T-helper 1 cell treated with Interleukin-12 subunit alpha and Interleukin-12 subunit beta and Interleukin-4 antibody, amounts not matched to agents 30 μg/mL and 1 μg/mL, for 36 hours (primary cell): ENCODE measurements around the gene ADCY2.

Experiments used
- H3K27ac Mint-ChIP-seq: one replicate; pipeline ENCODE4 v1.8.0; 2021; ENCODE audit warnings: mild to moderate bottlenecking, mixed read lengths
- H3K27me3 Mint-ChIP-seq: one replicate; pipeline ENCODE4 v1.8.0; 2021; ENCODE audit warnings: low read depth, mixed read lengths
- H3K36me3 Mint-ChIP-seq: one replicate; pipeline ENCODE4 v1.8.0; 2021; ENCODE audit warnings: low read depth, mixed read lengths
- H3K4me1 Mint-ChIP-seq: one replicate; pipeline ENCODE4 v1.8.0; 2021; ENCODE audit warnings: low read depth, mixed read lengths
- H3K4me3 Mint-ChIP-seq: one replicate; pipeline ENCODE4 v1.8.0; 2021; ENCODE audit warnings: mild to moderate bottlenecking, moderate library complexity, mixed read lengths
- H3K9me3 Mint-ChIP-seq: one replicate; pipeline ENCODE4 v1.8.0; 2021; ENCODE audit warnings: mixed read lengths

Gene ADCY2

DNA sequence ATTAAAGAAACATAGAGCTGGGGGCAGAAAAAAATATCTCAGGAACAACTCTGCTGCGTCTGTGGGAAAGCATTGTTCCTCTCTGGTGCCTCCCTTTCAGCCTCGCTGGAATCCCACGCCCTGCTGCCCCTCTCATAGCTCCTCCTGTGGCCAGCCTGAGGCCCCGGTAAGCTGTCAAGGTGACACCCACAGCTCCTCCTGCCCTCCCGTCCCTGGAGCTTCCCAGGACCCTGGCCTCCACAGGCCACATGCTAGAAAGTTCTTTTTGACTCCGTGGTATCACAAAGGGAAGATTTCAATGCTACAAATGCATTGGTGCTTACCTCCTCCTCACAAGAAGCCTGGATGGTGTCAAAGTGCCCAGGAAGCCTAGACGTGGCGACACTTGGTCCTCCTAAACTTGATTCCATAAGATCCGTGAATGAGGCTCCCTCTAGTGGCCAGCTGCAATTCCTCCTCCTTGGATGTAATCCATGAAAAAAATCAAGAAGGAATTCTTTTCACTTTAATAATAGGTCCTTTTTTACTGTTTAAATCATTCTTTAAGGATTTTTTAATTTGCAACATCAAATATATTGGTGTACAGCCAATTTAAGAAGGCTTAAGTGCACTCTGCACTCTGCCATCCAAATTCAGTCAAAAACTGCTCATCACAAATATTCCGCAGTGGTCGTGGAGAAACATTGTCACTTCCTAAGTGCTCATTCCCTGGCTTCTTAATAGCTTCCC, 350.1 kb downstream of the ADCY2 start:
- no peaks in the 10 kb centered on the region for H3K9me3 Mint-ChIP-seq
- H3K36me3 Mint-ChIP-seq: no peaks in the 10 kb centered on the region
- H3K27me3 Mint-ChIP-seq: no peaks in the 10 kb centered on the region
- no peaks in the 10 kb centered on the region for H3K4me1 Mint-ChIP-seq
- H3K4me3 Mint-ChIP-seq: no peak overlapping the region
- H3K27ac Mint-ChIP-seq: no peak overlapping the region

DNA sequence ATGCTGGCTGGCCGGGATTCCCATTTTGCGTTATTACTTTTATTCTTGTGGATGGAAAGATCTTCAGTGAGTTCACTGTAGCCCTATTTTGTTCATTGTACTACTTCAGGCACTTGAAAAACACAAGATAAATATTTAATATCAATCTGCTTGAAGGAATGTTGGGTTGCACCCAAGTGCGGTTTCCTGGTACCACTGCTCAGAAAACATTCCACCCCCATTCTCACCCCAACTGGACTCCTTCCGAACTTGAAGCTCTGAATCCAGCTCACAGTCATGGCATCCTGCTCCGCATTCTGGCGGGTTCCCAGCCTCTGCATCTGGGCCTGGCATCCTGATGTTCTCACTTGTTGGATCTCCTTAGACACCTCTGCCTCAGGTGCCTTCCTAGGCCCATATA, 351.8 kb downstream of the ADCY2 start:
- no peak overlapping the region for H3K27ac Mint-ChIP-seq
- no peak overlapping the region for H3K4me3 Mint-ChIP-seq
- no peaks in the 10 kb centered on the region for H3K9me3 Mint-ChIP-seq
- H3K36me3 Mint-ChIP-seq: no peaks in the 10 kb centered on the region
- H3K27me3 Mint-ChIP-seq: no peaks in the 10 kb centered on the region
- no peaks in the 10 kb centered on the region for H3K4me1 Mint-ChIP-seq

DNA sequence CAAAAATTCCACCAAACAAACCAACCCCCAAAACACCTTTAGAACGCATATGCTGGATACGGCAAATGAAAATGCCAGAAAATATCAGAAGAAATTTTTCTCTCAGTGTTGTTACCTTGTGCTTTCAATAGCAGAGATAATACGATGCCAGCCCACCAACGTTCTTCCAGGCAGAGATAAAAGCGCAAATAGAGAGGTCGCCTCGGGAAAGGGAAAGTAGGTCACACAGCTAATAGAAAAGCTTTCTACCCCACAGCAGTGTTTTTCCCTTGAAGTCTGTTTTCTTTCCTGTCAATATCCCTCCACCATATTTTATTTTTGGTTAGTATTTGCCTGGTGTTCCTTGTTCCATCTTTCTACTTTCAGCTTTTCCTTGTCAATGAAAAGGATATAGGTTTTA, 353.7 kb downstream of the ADCY2 start:
- no peak overlapping the region for H3K27ac Mint-ChIP-seq
- no peaks in the 10 kb centered on the region for H3K9me3 Mint-ChIP-seq
- no peak overlapping the region for H3K4me3 Mint-ChIP-seq
- H3K27me3 Mint-ChIP-seq: peaks cover 7% of the 10 kb centered on the region
- H3K4me1 Mint-ChIP-seq: no peaks in the 10 kb centered on the region
- H3K36me3 Mint-ChIP-seq: no peaks in the 10 kb centered on the region

DNA sequence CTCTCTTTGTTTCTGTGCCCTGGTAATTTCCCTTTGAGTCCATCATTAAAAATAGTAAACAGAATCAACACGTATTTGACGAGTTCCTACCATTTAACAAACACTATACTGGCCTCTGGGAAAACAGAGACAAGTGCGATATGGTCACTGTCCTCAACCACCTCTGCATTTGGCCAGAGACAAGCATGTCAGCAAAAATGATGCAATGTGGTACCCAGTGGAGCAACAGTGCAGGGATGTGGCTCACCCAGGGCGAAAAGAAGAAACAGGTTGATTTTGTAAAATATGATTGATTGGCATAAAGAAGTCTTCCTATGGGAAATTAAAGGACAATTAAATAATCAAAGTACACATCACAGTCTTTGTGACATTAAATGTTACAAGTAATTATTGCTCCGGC, 355.9 kb downstream of the ADCY2 start:
- H3K4me3 Mint-ChIP-seq: no peak overlapping the region
- H3K27ac Mint-ChIP-seq: no peak overlapping the region
- H3K27me3 Mint-ChIP-seq: peaks cover 14% of the 10 kb centered on the region

DNA sequence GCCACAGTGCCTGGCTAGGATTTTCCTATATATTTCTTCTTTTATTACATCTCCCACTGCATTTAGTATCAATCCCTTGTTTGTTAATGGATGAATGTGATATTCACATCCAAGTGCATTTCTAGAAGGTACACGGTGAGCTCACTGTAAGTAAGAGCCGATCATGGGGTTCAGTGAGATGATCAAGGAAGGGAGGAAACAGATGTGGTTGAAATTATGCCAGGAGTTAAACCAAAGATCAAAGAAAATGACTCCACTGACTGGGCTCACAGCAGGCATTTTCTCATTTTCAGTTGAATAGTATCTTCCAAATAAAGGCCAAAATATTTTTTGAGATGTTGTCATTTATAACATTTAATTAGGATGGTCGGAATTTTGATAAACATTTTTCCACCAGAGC, 357.2 kb downstream of the ADCY2 start:
- Mint-ChIP-seq H3K4me3 (no peak overlapping the region), H3K27ac (no peak overlapping the region), H3K9me3 (no peaks in the 10 kb centered on the region), H3K4me1 (peaks cover 2% of the 10 kb centered on the region), H3K27me3 (peaks cover 14% of the 10 kb centered on the region), H3K36me3 (no peaks in the 10 kb centered on the region)

More for the DNA sequence above, 355.9 kb downstream of the ADCY2 start:
- H3K4me1 Mint-ChIP-seq: peaks cover 2% of the 10 kb centered on the region
- H3K36me3 Mint-ChIP-seq: no peaks in the 10 kb centered on the region
- H3K9me3 Mint-ChIP-seq: no peaks in the 10 kb centered on the region

DNA sequence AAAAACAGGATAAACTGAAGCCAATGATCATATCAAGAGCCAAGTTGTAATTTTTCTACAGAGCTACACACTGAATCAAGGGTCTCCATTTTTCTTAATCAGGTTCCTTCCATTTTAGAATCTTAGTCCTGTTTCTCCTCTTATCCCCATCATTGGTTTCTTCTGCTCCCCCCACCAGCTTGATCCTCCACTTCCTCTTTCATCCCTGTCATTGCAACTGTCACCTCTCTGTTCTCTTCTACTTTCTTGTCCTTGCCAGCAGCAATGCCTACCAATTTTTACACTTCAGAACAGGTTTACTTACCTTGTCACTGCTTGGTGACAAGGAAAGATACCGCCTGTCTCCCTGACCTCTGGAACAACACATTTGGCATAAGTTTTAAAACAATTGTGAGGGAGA, 357.7 kb downstream of the ADCY2 start:
- Mint-ChIP-seq H3K27me3 (peaks cover 14% of the 10 kb centered on the region), H3K4me3 (no peak overlapping the region), H3K27ac (no peak overlapping the region), H3K9me3 (no peaks in the 10 kb centered on the region), H3K4me1 (peaks cover 2% of the 10 kb centered on the region), H3K36me3 (no peaks in the 10 kb centered on the region)

DNA sequence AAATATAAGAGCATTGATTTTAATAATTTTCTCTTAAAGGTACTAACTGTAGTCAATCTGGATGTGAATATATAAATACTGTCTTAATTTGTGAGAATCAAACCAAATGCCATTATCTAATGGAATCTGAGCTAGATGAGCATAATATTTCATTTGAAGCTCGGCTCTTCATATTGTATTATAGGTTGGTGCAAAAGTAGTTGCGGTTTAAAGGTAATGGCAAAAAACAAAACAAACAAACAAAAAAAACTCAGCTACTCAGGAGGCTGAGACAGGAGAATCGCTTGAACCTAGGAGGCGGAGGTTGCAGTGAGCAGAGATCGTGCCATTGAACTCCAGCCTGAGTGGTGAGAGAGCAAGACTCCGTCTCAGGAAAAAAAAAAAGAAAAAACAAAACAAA, 358.6 kb downstream of the ADCY2 start:
- peaks cover 14% of the 10 kb centered on the region for H3K27me3 Mint-ChIP-seq

DNA sequence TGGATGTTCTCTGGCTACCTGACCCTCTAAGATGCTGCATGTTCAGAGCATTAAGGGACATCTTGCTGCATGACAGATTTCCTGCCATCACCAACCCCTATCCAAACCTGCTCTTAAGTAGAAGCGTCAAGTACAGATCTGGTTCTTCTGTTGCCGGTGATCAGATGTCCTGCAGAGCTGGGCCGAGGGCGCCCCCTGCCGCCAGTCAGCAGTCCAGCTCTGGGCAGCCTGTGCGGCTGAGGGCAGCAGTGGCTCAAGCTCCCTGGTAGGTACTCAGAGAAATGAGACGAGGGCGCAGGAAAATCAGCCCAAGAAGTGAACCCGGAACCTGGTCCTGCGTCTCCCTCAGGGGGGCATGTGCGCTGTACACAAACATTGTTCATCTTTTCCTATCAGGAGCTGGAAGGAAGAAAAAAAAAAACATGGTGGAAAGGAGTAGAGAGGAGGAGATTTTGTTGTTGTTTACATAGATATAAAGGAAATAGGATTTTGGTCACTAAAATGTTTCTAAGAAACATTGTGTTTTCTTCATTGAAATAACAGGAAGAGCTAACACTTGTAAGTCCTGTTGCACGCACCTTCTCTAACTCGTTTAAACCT, 359.2 kb downstream of the ADCY2 start:
- peaks cover 14% of the 10 kb centered on the region for H3K27me3 Mint-ChIP-seq
- H3K27ac Mint-ChIP-seq: no peak overlapping the region
- H3K9me3 Mint-ChIP-seq: no peaks in the 10 kb centered on the region
- no peak overlapping the region for H3K4me3 Mint-ChIP-seq
- peaks cover 2% of the 10 kb centered on the region for H3K4me1 Mint-ChIP-seq
- no peaks in the 10 kb centered on the region for H3K36me3 Mint-ChIP-seq

More for the DNA sequence above, 358.6 kb downstream of the ADCY2 start:
- Mint-ChIP-seq H3K27ac (no peak overlapping the region), H3K4me1 (peaks cover 2% of the 10 kb centered on the region), H3K4me3 (no peak overlapping the region), H3K36me3 (no peaks in the 10 kb centered on the region), H3K9me3 (no peaks in the 10 kb centered on the region)

DNA sequence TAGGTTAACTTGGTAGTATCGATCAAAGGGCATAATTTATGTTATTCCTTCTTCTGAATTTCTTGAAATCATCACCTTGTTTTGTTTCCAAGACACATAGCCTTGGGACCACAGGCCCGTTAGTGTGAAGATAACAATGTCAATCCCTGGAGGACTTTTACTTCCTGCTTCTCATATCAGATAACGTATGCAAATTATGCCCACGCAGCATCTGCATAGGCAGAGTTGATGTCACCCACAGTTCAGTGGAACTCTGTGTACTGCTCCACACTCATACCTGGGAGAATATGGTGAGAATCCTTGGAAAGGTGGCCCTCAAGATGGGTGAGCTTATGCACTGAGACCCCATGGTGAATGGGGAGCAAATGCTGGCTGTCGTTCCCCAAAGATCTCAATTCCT, 360.0 kb downstream of the ADCY2 start:
- peaks cover 14% of the 10 kb centered on the region for H3K27me3 Mint-ChIP-seq
- no peak overlapping the region for H3K4me3 Mint-ChIP-seq
- no peaks in the 10 kb centered on the region for H3K9me3 Mint-ChIP-seq
- no peaks in the 10 kb centered on the region for H3K36me3 Mint-ChIP-seq
- H3K27ac Mint-ChIP-seq: no peak overlapping the region
- peaks cover 2% of the 10 kb centered on the region for H3K4me1 Mint-ChIP-seq

DNA sequence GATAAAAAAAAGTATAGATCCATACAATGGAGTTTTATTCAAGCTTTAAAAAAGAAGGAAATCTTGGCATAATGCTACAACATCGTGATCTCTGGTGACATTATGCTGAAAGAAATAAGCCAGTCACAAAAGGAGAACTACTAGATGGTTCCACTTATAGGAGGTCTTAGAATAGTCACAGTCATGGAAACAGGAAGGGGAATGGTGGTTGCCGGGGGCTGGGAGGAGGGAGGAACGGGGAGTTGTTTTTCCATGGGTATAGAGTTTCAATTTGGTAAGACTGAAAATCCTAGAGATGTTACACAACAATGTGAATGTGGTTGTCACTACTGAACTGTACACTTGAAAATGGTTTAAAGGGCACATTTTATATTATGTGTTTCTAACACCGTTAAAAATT, 360.5 kb downstream of the ADCY2 start:
- no peak overlapping the region for H3K4me3 Mint-ChIP-seq
- H3K36me3 Mint-ChIP-seq: no peaks in the 10 kb centered on the region
- peaks cover 14% of the 10 kb centered on the region for H3K27me3 Mint-ChIP-seq
- no peak overlapping the region for H3K27ac Mint-ChIP-seq
- H3K4me1 Mint-ChIP-seq: peaks cover 2% of the 10 kb centered on the region
- no peaks in the 10 kb centered on the region for H3K9me3 Mint-ChIP-seq

DNA sequence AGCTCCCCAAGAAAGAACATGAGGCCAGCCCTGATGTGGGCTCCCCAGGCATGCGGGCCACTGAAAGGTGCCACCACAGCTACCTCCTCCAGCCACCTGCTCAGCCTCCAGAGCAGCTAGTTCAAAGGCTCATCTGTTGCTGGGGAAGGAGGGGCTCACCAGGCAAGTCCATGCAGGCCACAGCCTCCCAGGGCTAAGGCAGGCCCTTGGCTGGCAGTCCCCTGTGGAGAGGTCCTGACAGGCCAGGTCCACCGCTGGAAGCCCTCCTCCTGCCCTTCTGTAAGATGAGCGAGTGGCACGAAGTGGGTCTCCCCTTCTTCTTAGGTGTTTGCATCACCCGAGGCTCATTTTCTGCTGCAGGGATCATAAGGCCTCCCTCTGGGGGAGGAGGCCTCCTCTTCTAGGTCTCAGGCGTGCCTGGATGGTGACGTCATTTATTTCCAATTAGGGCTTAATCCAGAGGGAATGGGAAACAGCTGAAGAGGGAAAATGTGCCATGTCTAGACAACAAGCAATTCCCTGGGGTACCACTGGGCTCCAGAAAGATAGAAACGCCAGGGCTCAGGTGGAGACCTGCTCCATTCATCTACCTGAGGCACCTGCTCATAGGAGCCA, 363.4 kb downstream of the ADCY2 start:
- no peak overlapping the region for H3K27ac Mint-ChIP-seq
- peaks cover 2% of the 10 kb centered on the region for H3K4me1 Mint-ChIP-seq
- no peak overlapping the region for H3K4me3 Mint-ChIP-seq
- peaks cover 7% of the 10 kb centered on the region for H3K27me3 Mint-ChIP-seq
- H3K36me3 Mint-ChIP-seq: no peaks in the 10 kb centered on the region
- no peaks in the 10 kb centered on the region for H3K9me3 Mint-ChIP-seq

DNA sequence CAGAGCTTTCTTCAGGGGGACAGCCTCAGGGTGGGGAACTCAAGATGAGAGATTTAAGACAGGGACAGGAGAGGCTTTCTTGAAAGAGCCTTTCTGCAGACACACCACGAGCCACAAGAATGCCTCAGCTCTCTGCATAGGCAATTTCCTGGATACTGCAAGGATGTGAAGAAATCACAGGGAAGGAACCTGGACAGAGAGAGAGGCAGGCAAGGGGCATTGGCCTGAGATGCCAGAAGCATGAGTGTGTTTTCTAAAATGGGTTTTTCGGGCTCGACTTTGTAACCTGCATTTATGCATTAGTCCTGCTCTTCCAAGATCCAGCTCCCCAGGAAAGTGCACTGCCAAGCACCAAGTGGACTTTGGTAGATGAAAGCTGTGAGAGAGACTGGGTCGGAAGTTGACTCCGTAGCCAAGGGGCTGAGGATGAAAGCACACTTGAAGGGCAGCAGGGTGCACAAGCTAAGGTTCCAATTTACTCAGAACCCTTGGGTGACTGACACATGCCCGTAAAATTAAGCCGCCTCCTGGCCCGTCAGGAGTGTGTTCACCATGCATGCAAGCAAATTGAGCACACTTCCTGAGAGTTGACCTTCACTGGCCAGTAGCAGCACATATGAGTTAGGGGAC, 364.1 kb downstream of the ADCY2 start:
- Mint-ChIP-seq H3K27ac (no peak overlapping the region), H3K4me3 (no peak overlapping the region), H3K36me3 (no peaks in the 10 kb centered on the region), H3K9me3 (no peaks in the 10 kb centered on the region), H3K4me1 (peaks cover 2% of the 10 kb centered on the region), H3K27me3 (peaks cover 6% of the 10 kb centered on the region)

DNA sequence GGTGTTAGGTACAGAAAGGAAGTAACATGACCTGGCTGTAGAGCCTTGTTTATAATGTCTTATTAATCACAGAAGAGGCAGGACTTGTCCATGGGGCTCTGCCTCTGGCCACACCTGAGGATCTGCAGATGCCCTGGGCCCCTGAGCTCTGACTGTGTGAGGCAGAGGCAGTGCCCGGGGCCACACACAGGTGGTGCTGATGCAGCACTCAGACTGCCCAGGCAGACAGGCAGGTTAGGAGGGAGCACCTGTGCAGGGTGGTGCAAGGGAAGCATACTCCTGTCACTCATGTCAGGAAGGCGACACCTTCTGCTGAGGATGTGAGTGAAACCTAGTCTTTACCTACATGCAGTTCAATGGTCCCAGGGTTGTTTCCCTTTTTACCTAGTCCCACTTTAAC, 366.3 kb downstream of the ADCY2 start:
- Mint-ChIP-seq H3K4me1 (no peaks in the 10 kb centered on the region), H3K36me3 (no peaks in the 10 kb centered on the region), H3K9me3 (no peaks in the 10 kb centered on the region), H3K4me3 (no peak overlapping the region), H3K27me3 (no peaks in the 10 kb centered on the region), H3K27ac (no peak overlapping the region)

DNA sequence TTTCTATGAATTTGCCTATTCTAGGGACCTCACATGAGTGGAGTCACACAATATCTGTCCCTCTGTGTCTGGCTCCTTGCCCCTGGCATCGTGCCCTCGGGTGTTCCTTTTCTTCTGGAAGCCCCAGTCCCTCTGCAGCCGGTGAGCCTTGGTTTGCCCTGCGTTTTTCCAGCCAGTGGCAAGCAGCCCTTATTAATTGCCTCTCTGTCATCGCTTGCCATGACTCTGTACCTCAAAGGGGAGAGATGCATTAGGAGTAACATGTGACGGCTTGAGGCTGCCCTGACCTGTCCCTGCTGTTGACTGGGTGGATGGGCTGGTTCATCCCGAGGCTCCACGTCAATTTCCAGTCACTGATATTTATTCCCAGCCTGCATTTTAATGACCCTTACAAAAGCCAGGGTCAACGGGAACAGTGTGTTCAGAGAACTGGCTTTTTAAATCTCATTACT, 367.7 kb downstream of the ADCY2 start:
- H3K4me1 Mint-ChIP-seq: no peaks in the 10 kb centered on the region
- no peaks in the 10 kb centered on the region for H3K27me3 Mint-ChIP-seq
- no peak overlapping the region for H3K27ac Mint-ChIP-seq
- no peak overlapping the region for H3K4me3 Mint-ChIP-seq
- H3K36me3 Mint-ChIP-seq: no peaks in the 10 kb centered on the region
- H3K9me3 Mint-ChIP-seq: no peaks in the 10 kb centered on the region

DNA sequence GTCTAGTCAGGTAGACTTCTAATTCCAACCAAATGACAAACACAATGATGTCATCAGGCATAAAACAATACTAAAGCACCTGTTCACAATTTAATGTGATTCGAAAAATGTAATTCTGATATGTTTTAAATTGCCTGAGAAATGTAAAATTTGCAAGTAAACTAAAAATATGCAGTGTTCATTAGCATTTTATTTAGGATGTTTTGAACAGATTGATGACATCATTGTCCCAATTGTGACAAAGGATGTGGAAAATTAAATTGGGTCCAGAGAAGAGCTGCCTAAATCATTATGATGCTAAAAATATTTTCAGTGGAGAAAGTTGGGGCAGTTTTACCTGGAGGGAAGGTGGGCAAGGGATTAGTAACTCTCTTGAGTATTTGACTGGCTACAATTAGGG, 368.5 kb downstream of the ADCY2 start:
- Mint-ChIP-seq H3K9me3 (no peaks in the 10 kb centered on the region), H3K4me1 (no peaks in the 10 kb centered on the region), H3K4me3 (no peak overlapping the region), H3K27ac (no peak overlapping the region), H3K36me3 (no peaks in the 10 kb centered on the region), H3K27me3 (no peaks in the 10 kb centered on the region)
